Fibroblast of villous mesenchyme (primary cell): ENCODE results near the gene CYSTM1. TPM values are rescaled to one million over a fixed set of nuclear protein-coding genes. Genes with fewer than 3 reads are reported as not detected.
A peak's percentile ranks its signal among the peaks of the same experiment; 100 is the strongest.

Experiments
- DNase-seq: peaks from one replicate; pipeline ENCODE4 v3.0.0-alpha.2; 2010; ENCODE audit warnings: low read depth
- H3K4me3 ChIP-seq: 2 replicates; pipeline ENCODE4 v1.5.1; 2011; ENCODE audit warnings: low read depth, mild to moderate bottlenecking, low read length
- total RNA-seq: library from RNA; depleted of rRNA; stranded (reverse); fragments of >200 nt; gene quantifications from 2 replicates; pipeline ENCODE4 v1.2.3, GENCODE V29; 2012
- TF ChIP-seq, protein P1 (sequence below): IDR thresholded peaks from 2 replicates; pipeline ENCODE4 v1.5.1; 2012; ENCODE audit warnings: low read depth, mild to moderate bottlenecking, low read length; ENCODE audit not compliant: insufficient read depth

Gene CYSTM1
- total RNA-seq, 1 donor, result 9.5 TPM

DNA sequence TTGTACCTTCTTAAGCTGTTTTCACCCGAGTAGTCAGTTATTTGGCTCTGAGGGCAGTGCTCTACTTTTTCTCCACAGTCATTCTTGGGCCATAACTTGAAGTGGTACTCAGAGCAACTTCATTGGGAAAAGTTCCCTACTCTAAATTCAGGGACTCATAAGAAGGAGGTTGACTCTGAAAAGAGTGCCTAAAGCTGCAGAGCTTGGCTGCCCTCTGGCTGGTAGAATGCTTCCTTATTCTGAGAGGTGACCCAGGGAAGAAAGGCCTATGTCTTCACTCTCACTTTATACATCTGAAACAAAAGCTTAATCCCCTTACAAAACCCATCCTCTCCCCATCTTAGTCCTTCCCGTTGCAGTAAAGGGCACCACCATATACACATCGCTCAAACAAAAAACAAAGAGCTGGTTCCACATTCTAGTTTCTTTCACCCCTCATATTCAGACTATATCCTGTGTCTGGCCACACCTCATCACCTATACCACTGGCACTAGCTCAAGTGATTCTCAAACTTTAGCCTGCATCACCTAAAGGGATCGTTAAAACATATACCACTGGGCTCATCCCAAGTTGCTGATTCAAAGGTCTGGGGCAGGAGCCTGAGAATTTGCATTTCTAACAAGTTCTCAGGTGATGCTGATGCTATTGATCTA is 41.3 kb upstream of the CYSTM1 start:
- TF ChIP-seq, protein P1, sequence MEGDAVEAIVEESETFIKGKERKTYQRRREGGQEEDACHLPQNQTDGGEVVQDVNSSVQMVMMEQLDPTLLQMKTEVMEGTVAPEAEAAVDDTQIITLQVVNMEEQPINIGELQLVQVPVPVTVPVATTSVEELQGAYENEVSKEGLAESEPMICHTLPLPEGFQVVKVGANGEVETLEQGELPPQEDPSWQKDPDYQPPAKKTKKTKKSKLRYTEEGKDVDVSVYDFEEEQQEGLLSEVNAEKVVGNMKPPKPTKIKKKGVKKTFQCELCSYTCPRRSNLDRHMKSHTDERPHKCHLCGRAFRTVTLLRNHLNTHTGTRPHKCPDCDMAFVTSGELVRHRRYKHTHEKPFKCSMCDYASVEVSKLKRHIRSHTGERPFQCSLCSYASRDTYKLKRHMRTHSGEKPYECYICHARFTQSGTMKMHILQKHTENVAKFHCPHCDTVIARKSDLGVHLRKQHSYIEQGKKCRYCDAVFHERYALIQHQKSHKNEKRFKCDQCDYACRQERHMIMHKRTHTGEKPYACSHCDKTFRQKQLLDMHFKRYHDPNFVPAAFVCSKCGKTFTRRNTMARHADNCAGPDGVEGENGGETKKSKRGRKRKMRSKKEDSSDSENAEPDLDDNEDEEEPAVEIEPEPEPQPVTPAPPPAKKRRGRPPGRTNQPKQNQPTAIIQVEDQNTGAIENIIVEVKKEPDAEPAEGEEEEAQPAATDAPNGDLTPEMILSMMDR, result no peak
- DNase-seq, result no peak

DNA sequence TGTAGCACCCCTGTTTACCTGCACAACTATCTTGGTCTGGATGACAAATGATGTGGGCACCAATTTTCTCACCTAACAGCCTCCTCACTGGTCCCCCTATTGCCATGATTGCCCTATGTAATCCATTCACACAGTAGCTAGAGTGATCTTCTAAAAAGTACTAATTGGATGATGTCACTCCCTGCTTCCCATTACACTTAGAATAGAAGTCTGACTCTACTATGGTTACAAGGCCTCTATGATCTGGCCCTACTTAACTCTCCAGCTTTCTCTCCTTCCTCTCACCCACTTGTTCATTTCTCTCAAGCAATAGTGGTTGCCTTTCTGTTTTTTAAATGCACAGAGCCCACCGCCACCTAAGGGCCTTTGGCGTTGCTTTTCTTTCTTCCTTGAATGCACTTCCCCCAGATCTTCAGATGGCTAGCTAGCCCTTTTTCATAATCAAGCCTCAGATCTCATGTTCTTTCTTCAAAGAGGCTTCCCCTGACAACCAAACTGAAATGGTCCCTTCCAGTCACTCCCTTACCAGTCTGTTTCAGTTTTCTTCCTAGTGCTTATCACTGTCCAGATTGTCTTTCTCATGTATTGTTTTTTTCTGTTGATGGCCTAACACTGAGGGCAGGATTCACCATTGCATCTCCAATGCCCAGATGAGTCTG is 40.6 kb upstream of the CYSTM1 start:
- no peak overlapping the region for H3K4me3 ChIP-seq
- TF ChIP-seq, protein P1, result no peak
- no peak for DNase-seq

More for the DNA sequence above, 41.3 kb upstream of the CYSTM1 start:
- no peak overlapping the region for H3K4me3 ChIP-seq

DNA sequence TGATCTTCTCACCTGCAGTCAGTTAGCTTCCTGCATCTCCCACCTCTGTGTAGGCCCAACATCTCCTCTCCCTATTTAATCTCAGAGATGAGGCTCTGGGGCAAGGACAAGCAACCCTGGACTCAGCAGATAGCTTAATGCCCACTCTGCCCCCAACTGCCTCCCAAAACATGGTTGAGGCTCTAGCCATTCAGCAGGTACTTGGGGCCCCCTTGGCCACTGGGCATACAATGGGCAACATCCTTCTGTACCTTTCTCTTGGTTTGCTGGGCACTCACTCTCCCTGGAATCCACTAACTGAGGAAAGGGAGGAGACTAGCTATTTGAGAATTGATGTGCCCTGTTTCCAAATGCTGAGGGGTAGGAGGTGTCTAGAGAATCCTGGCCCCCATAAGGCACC is 39.9 kb upstream of the CYSTM1 start:
- no peak overlapping the region for H3K4me3 ChIP-seq
- TF ChIP-seq, protein P1, result no peak

DNA sequence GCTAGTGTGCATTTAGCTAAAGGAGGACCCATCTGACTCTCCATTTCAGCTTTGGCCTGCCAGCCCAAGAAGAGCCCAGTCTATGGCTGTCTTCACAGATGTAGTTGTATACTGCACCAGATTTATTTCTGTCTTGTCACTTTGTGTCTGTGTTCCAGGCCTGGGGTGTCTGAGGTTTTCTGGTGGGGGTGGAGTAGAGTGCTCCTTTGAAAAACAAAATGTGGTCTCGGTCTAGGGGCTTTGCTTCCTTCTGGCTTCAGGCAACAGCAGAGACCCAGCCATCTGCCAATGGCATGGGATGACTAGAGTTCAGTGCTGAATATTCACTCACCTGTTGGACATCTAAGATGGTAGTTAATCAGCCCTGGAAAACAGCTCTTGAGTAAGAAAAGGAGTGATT is 38.4 kb upstream of the CYSTM1 start:
- TF ChIP-seq, protein P1, result no peak
- no peak overlapping the region for H3K4me3 ChIP-seq
- DNase-seq, result no peak

More for the DNA sequence above, 39.9 kb upstream of the CYSTM1 start:
- no peak for DNase-seq

DNA sequence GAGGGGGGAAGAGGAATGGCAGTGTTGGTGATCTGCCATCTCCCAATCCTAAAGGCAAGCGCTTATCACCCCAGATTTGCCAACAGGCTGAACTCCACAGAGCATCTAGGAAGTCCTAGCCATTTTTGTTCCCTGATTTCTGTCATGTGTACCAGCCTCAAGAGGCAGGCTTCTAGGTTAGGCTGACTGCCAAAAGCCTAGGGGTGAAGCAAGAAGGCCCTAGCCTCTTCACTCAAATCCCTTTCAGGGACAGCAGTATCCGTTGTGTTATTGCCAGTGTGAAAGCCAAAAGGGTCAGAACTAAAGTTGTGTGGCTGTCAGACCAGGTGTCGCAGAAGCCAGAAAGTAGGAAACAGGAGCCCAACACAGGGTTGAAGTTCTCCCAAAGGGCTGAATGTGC is 34.6 kb upstream of the CYSTM1 start:
- no peak for DNase-seq
- H3K4me3 ChIP-seq, result no peak overlapping the region
- TF ChIP-seq, protein P1, result no peak

DNA sequence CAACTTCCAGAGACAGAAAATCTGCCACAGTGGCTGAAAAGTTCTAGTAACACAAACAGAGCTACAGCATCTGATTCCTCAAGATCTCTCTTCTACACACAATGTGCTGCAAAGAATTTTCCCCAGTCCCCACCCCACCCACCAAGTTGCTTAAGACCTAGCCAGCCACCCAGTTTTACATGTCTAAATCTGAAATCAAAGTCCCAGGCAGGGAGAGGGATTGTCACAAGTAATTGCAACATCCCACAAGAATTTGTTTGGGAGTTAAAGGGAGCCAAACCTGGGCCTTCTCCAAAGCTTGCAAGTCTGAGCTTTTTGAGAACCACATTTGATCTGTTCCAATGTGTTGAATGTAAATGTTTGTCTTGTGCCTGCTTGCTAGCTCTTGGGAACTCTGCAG is 33.7 kb upstream of the CYSTM1 start:
- no peak overlapping the region for H3K4me3 ChIP-seq
- TF ChIP-seq, protein P1, result no peak
- peak; percentile 73 for DNase-seq

DNA sequence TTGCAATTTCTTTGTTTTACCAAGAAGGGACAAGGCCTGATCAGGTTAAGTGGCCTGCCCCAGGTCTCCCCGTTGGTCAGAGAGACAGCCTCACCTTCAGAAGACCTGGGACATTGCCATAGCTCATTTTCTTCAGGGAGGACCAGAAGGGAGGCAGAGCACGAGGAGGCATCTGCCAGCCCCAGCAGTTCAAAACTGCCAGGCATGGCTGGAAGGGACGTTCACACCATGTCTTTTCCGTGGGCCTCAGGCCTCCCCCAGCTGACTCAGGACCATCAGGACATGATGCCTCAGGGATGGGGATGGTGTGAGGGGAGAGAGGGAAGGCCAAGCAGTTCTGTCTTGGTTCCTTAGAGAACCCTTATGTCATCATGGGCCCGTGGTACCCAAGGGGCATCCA is 32.7 kb upstream of the CYSTM1 start:
- TF ChIP-seq, protein P1, result no peak
- H3K4me3 ChIP-seq, result no peak overlapping the region
- DNase-seq, result no peak
